ENCODE measurements around the gene ARHGAP4. TPM values are rescaled to one million over a fixed set of nuclear protein-coding genes. Genes with fewer than 3 reads are reported as not detected.

ARHGAP4 gene
- total RNA-seq, 1 donor from 2014 or later: 16.4 TPM

DNA sequence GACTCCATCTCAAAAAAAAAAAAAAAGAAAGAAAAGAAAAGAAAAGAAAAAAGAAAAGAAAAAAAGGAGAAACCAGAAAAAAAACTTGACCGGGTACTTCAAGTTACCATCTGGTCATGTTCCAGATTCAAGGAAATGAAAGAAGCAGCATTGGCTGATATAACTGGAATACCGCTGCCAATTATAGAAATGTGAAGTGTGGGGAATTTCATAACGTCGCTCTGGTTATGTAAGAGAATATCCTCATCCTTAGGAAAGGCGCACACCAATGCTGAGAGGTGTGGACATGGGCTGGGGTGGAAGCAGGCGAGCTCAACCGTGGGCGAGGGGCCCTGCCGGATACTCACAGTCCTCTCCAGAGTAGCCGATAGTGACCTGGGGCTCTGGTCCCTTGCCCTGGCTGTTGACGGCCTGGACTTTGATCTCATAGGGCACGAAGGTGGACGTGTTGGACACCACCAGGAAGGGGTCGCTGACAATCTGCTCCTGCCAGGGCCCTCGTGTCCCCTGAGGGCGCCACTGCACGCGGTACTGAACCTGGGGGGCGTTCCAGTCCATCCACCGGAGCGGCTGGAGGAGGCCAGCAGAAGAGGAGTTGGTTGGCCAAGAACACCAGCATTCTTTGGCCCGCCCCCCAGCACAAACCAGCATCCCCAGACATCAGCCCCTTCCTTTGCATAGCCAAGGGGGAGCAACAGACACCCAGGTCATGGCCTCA is 59.6 kb downstream of the ARHGAP4 start:
- Mint-ChIP-seq H3K27me3 (no peaks in the 10 kb centered on the region), H3K4me1 (ENCODE audit: low read depth) (no peaks in the 10 kb centered on the region), H3K36me3 (ENCODE audit: insufficient read depth) (no peaks in the 10 kb centered on the region), H3K9me3 (ENCODE audit: low read depth) (no peaks in the 10 kb centered on the region), H3K4me3 (ENCODE audit: low read depth) (no peak overlapping the region), H3K27ac (no peak overlapping the region)
- TF ChIP-seq, protein P1, sequence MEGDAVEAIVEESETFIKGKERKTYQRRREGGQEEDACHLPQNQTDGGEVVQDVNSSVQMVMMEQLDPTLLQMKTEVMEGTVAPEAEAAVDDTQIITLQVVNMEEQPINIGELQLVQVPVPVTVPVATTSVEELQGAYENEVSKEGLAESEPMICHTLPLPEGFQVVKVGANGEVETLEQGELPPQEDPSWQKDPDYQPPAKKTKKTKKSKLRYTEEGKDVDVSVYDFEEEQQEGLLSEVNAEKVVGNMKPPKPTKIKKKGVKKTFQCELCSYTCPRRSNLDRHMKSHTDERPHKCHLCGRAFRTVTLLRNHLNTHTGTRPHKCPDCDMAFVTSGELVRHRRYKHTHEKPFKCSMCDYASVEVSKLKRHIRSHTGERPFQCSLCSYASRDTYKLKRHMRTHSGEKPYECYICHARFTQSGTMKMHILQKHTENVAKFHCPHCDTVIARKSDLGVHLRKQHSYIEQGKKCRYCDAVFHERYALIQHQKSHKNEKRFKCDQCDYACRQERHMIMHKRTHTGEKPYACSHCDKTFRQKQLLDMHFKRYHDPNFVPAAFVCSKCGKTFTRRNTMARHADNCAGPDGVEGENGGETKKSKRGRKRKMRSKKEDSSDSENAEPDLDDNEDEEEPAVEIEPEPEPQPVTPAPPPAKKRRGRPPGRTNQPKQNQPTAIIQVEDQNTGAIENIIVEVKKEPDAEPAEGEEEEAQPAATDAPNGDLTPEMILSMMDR (IDR thresholded peaks at IDR 0.05; ENCODE audit: unreplicated experiment): no peak
- DNase-seq (ENCODE audit: low spot score, unreplicated experiment): no peak

DNA sequence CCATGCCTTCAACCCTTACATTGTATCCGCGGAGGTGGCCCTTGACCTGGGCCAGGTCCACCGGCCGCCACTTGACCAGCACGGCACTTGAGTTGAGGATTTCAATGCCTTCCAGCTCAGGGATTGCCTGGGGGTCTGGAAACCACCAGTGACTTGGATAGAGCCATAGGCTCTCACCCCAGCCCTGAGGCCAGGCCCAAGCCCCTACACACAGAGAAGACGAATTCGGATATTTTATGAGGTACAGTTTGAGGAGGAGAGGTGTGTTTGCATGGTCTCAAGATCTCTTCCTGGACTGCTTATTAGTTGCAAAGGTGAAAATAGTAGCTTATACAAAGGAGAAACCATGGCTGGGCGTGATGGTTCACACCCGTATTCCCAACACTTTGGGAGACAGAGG is 60.4 kb downstream of the ARHGAP4 start:
- TF ChIP-seq, protein P1 (IDR thresholded peaks at IDR 0.05; ENCODE audit: unreplicated experiment): no peak

DNA sequence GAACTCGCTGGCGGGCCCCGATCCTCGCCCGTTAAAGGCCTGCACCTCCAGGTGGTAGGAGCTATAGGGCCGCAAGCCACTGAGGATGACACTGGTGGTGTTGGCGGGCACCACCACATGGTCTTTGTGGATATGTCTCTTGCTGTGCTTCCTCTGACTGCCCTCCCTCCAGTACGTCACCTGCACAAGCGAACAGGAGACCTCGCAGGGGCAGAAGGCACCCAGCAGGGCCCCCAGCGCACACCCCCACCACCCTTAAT is 60.8 kb downstream of the ARHGAP4 start:
- H3K9me3 Mint-ChIP-seq (ENCODE audit: low read depth): no peaks in the 10 kb centered on the region
- TF ChIP-seq, protein P1 (IDR thresholded peaks at IDR 0.05; ENCODE audit: unreplicated experiment): no peak
- no peaks in the 10 kb centered on the region for H3K27me3 Mint-ChIP-seq
- H3K4me1 Mint-ChIP-seq (ENCODE audit: low read depth): no peaks in the 10 kb centered on the region
- H3K36me3 Mint-ChIP-seq (ENCODE audit: insufficient read depth): no peaks in the 10 kb centered on the region
- no peak overlapping the region for H3K27ac Mint-ChIP-seq
- DNase-seq (ENCODE audit: low spot score, unreplicated experiment): no peak
- no peak overlapping the region for H3K4me3 Mint-ChIP-seq (ENCODE audit: low read depth)

More for the DNA sequence above, 60.4 kb downstream of the ARHGAP4 start:
- Mint-ChIP-seq H3K27me3 (no peaks in the 10 kb centered on the region), H3K36me3 (ENCODE audit: insufficient read depth) (no peaks in the 10 kb centered on the region), H3K27ac (no peak overlapping the region), H3K4me3 (ENCODE audit: low read depth) (no peak overlapping the region), H3K4me1 (ENCODE audit: low read depth) (no peaks in the 10 kb centered on the region), H3K9me3 (ENCODE audit: low read depth) (no peaks in the 10 kb centered on the region)
- no peak for DNase-seq (ENCODE audit: low spot score, unreplicated experiment)

DNA sequence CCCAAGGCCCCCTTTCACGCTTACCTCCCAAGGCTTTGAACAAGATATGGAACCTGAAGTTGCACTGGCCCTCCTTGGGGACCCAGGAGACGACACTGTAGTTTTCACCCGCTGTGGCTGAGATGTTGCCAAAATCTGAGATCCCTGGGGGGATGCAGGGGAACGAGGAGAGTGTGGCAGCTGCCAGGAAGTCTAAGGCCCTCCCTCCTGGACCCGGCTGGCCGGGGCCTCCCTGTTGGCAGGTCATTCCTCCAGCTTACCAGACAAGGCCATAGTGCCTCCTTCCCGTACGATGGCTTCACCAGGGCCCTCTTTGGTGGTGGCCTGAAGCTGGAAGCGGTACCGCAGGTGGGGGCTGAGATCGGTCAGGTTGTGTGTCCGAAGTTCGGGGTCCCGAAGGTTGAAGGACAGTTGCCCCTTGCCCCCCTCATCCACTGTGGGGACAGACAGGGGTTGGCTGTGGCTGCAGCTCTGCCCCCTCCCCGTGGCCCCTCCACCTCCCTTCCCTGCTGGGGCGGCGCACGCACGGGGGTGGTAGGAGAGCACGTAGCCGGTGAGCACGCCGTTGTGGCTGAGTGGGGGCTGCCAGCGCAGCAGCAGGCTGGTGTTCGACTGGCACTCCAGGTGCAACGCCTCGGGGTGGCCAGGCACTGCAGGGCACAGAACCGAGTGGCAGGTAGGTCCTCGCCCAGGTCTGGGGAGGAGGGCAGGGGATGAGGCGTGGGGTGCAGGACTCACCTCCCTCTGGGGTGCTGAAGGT is 61.3 kb downstream of the ARHGAP4 start:
- Mint-ChIP-seq H3K4me1 (ENCODE audit: low read depth) (no peaks in the 10 kb centered on the region), H3K9me3 (ENCODE audit: low read depth) (no peaks in the 10 kb centered on the region), H3K27ac (no peak overlapping the region), H3K4me3 (ENCODE audit: low read depth) (no peak overlapping the region), H3K36me3 (ENCODE audit: insufficient read depth) (no peaks in the 10 kb centered on the region), H3K27me3 (no peaks in the 10 kb centered on the region)
- TF ChIP-seq, protein P1 (IDR thresholded peaks at IDR 0.05; ENCODE audit: unreplicated experiment): no peak
- no peak for DNase-seq (ENCODE audit: low spot score, unreplicated experiment)

DNA sequence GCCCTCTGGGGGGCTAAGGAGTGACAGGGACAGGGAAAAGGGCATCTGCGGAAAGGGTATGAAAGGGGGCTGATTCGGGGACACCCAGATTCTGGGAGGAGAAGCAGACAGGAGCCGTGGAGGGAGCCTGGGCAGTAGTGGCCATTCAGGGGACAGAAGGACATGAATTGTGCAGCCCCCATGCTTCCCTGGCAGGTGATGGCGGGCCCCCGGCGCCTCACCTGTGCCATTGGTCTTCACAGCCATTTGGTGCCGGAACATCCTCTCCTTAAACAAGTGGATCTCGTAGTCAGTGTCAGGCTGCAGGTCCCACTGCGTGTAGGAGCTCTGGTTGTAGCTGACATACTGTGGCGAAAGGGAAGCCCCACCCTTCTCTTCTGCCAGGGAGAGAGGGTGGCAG is 62.0 kb downstream of the ARHGAP4 start:
- no peak for DNase-seq (ENCODE audit: low spot score, unreplicated experiment)
- no peaks in the 10 kb centered on the region for H3K4me1 Mint-ChIP-seq (ENCODE audit: low read depth)
- no peak overlapping the region for H3K27ac Mint-ChIP-seq
- peaks cover 3% of the 10 kb centered on the region for H3K27me3 Mint-ChIP-seq
- no peaks in the 10 kb centered on the region for H3K36me3 Mint-ChIP-seq (ENCODE audit: insufficient read depth)
- no peak overlapping the region for H3K4me3 Mint-ChIP-seq (ENCODE audit: low read depth)
- peaks cover 3% of the 10 kb centered on the region for H3K9me3 Mint-ChIP-seq (ENCODE audit: low read depth)
- TF ChIP-seq, protein P1 (IDR thresholded peaks at IDR 0.05; ENCODE audit: unreplicated experiment): no peak

Data from progenitor cell of endocrine pancreas (in vitro differentiated cells).